GM19035 (cell line): ENCODE data around the gene CCDC34.

Source experiments
- ATAC-seq: cut with Tn5 transposase; IDR thresholded peaks from one replicate; pipeline ENCODE4 v1.9.1; 2021; ENCODE audit not compliant: unreplicated experiment

The CCDC34 gene

DNA sequence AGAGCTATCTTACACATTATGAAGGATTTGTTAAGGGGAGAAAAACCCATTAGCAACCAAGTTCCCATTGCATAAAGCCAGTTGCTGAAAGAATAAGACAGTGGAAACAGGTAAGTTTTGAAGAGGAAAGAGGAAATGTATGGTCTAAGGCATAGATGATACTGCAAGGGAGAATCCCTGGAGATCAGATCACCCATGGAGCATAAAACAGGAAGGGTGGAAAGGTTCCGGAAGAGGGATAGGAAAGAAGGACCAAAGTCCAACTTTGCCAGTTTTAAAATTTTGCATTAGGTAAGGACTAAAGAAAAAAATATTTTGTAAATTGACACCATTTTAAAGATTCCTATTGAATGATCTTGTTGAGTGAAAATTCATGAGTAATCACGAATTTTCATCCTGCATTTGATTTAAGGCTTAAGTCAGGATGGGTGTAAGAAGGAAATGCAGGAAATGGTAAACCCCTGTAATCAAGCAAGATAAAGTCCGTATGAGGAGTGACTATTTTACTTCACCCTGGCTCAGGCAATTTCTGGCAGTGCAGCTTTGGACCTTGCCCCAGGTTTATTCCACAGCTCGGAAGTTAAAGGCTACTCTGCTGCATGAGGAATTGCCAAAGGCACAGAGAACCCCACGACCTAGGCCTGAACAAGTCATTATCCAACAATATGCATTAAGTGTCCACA, 70.9 kb downstream of the CCDC34 start:
- no peak for ATAC-seq

DNA sequence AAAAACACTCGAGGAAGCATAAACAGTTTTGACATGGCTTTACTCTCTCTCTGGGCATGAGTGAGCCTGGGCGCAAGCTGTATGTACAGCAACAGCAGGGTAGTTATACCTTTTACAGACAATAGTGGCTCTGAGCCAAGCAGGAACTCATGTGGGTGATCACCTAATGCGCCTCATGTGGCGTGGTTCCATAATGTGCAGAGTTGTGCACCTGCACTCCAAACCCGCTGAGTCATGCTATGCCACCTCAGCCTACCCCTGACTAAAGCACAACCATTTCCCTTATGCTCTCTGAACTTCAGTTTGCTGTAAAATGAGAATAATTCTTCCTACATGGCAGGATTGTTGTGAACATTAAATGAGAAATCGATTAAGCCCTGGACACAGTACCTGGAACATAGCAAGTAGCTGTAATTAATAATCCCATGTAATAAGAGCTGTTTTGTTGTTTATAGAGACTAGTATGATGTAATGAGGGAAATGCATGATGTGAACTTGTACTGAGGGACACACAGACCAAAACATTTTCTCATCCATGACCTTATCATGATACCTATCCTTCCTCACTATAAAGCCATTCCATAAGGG, 71.6 kb downstream of the CCDC34 start:
- no peak for ATAC-seq

DNA sequence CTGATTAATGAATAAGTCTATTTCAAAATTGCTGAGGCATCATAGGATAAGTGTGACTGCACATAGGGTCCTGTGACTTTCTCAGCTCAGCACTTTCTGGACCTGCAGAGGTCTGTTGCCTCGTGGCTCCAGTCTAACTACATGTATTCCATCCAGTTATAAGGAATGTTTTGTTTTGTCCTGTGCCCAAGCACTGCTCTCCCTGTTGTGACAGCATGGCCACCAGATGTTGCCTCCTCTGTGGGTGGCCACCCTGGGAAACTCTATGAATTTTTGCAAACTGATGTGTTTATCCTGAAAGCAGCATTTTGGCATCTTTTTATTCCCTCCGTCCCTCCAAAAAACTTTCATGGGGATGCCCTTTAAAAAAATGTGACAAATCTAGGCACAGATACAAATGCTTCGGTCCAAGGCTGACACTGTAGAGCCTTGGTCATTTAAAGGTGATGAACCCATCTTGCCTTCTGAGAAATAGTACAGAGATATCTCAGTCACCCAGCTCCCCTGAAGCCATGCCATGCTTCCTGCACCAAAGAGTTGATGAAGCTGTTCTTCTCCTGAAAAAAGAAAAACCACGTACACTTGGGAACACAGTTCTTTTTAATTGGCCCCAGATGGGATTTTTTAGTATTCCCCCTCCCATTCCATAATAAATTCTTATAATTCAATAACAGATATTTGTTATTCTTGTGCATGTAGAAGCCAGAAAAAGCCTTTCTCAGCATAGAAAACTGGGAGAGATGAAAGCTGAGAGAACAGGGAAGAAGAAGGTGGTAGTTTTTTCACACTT, 72.6 kb downstream of the CCDC34 start:
- ATAC-seq = no peak
